HCT116 (cell line): ENCODE results near the gene PHF5A.

ENCODE experiments used
- ATF3 ChIP-seq: IDR thresholded peaks from 2 replicates; pipeline ENCODE4 v1.6.1; 2012
- CTCF ChIP-seq, 3 experiments: fragments of 200-600 bp in 1 of 3; sonication (generic) in 1 of 3; IDR thresholded peaks in 2 of 3; conservative IDR thresholded peaks in 1 of 3; 2 replicates each; pipeline ENCODE4 v1.5.1; 2012 to 2017; ENCODE audit warnings: low read depth in 2 of 3, low read length in 2 of 3, antibody characterized with exemption in 1 of 3, borderline replicate concordance in 1 of 3, control low read depth in 1 of 3, mild to moderate bottlenecking in 1 of 3, mixed read lengths in 1 of 3, mixed run types in 1 of 3, moderate library complexity in 1 of 3; ENCODE audit not compliant: insufficient read depth in 1 of 3
- ELF1 ChIP-seq: IDR thresholded peaks from 2 replicates; pipeline ENCODE4 v1.6.1; 2012; ENCODE audit warnings: low read depth, borderline replicate concordance
- EZH2 ChIP-seq: fragments of 200-600 bp; sonication (generic); IDR thresholded peaks from 2 replicates; pipeline ENCODE4 v1.6.1; 2017; ENCODE audit warnings: antibody characterized with exemption, mixed run types
- POLR2AphosphoS5 ChIP-seq: IDR thresholded peaks from 2 replicates; pipeline ENCODE4 v1.6.1; 2011; ENCODE audit warnings: mild to moderate bottlenecking, low read depth, low read length, moderate library complexity
- ZNF274 ChIP-seq: fragments of 200-500 bp; sonication (Bioruptor generic); IDR thresholded peaks from 2 replicates; pipeline ENCODE4 v1.6.1; 2014; ENCODE audit warnings: mild to moderate bottlenecking, low read depth, low read length, inconsistent platforms

- no peak for TF ChIP-seq CTCF (IDR thresholded peaks at IDR 0.05 in 2 of 3, conservative IDR thresholded peaks at IDR 0.05 in 1 of 3; ENCODE audit: borderline replicate concordance in 1 of 3, insufficient read depth in 1 of 3, low read depth in 2 of 3, low read length in 2 of 3)
- TF ChIP-seq POLR2AphosphoS5 = no peak
- no peak for TF ChIP-seq ZNF274
- no peak for TF ChIP-seq ATF3
- TF ChIP-seq ELF1 = no peak
- TF ChIP-seq EZH2 = no peak
These were observed 11.3 kb upstream of the PHF5A start for GRCh38 chr22:41479671-41480396.
